Stomach (tissue), 4 donors: ENCODE data around the gene SOST.

Source experiments
- CTCF ChIP-seq, 7 experiments: fragments of 450-650 bp in 4 of 7; fragments of 200-600 bp in 3 of 7; sonication (generic) in 3 of 7; IDR thresholded peaks; one replicate each; pipeline ENCODE4 v1.5.1; 2016 to 2019; ENCODE audit warnings: antibody characterized with exemption in 7 of 7, control low read depth in 2 of 7, mild to moderate bottlenecking in 1 of 7
- EP300 ChIP-seq: sonication (generic); formaldehyde crosslinking; IDR thresholded peaks from one replicate; pipeline ENCODE4 v1.6.1; 2017; ENCODE audit warnings: antibody characterized with exemption

GRCh38 chr17:43722870-43723665 is 35.5 kb downstream of the SOST start:
- TF ChIP-seq CTCF (IDR thresholded peaks at IDR 0.05) = no peak
- no peak for TF ChIP-seq EP300
